K562 (cell line): ENCODE data around the gene NR2F6. TPM values are rescaled to one million over a fixed set of nuclear protein-coding genes. Genes with fewer than 3 reads are reported as not detected.
A peak's percentile ranks its signal among the peaks of the same experiment; 100 is the strongest.

Source experiments
- ATAC-seq: fragments of 200-7000 bp; cut with Tn5 transposase; 3 replicates; pipeline ENCODE4 v1.9.1; 2020; ENCODE audit warnings: moderate library complexity
- BruUV-seq: library from RNA; stranded (reverse); fragments of 400-500 nt; replicated peaks from 2 replicates; lab custom pipeline; 2021; lab: Mats Ljungman, UMichigan
- CTCF ChIA-PET: fragments of 300-600 bp; formaldehyde crosslinking; extraction: SDS; loops from one replicate; lab custom pipeline; 2021; ENCODE audit warnings: low intra/inter-chr PET ratio; lab: Yijun Ruan, JAX
- POLR2A ChIA-PET: fragments of 300-600, 350-650 bp; sonication (Branson Sonifier 250); formaldehyde crosslinking; extraction: SDS; loops from one replicate; lab custom pipeline; 2021; ENCODE audit warnings: antibody characterized with exemption, inconsistent platforms; lab: Yijun Ruan, JAX
- DNase-seq, 4 experiments: peaks; one replicate each; pipeline versions ENCODE4 v3.0.0 to v3.0.0-alpha.2; 2011 to 2018; ENCODE audit warnings: low spot score in 3 of 4, mixed read lengths in 3 of 4; ENCODE audit errors: extremely low read depth in 1 of 4
- FAIRE-seq: peaks from 2 replicates; lab custom pipeline; 2011; peaks lifted over from hg19 to GRCh38; lab: Jason Lieb, UNC
- H2AFZ ChIP-seq: 2 replicates; pipeline ENCODE4 v1.6.0; 2011; ENCODE audit warnings: low read depth, low read length, control low read depth, inconsistent platforms
- H3K27ac ChIP-seq: fragments of 200-600 bp; 3 replicates; pipeline ENCODE4 v1.8.0; 2011; ENCODE audit warnings: low read depth, mild to moderate bottlenecking, control low read depth, inconsistent platforms, low read length, moderate library complexity, mixed read lengths; ENCODE audit errors: extremely low read depth
- H3K27me3 ChIP-seq, 2 experiments: fragments of 300-600 bp in 1 of 2; 2 replicates in 1 of 2; 3 replicates in 1 of 2; pipeline versions ENCODE4 v1.6.0 to v1.8.0; 2011; ENCODE audit warnings: inconsistent platforms in 2 of 2, low read length in 2 of 2, mild to moderate bottlenecking in 1 of 2, mixed read lengths in 1 of 2, moderate library complexity in 1 of 2; ENCODE audit not compliant: control insufficient read depth in 2 of 2, insufficient read depth in 2 of 2
- H3K36me3 ChIP-seq: fragments of 300-600 bp; 3 replicates; pipeline ENCODE4 v1.8.0; 2011; ENCODE audit warnings: mild to moderate bottlenecking, low read length, inconsistent platforms; ENCODE audit not compliant: control insufficient read depth, insufficient read depth
- H3K4me1 ChIP-seq, 2 experiments: fragments of 200-600 bp in 1 of 2; replicated peaks in 1 of 2; 2 replicates in 1 of 2; 3 replicates in 1 of 2; pipeline versions ENCODE4 v1.5.1 to v1.8.0; 2011; ENCODE audit warnings: inconsistent platforms in 2 of 2, low read length in 2 of 2, mild to moderate bottlenecking in 1 of 2, mixed read lengths in 1 of 2, moderate library complexity in 1 of 2; ENCODE audit not compliant: control insufficient read depth in 2 of 2, insufficient read depth in 2 of 2
- H3K4me2 ChIP-seq: 2 replicates; pipeline ENCODE4 v1.6.1; 2011; ENCODE audit warnings: low read length, control low read depth, inconsistent platforms, mixed read lengths; ENCODE audit not compliant: insufficient read depth
- H3K4me3 ChIP-seq: fragments of 200-600 bp; sonication (generic), shearing (Covaris generic); 2 replicates; pipeline ENCODE4 v1.5.1; 2016; ENCODE audit warnings: control low read depth, inconsistent platforms
- H3K79me2 ChIP-seq: fragments of 200-600 bp; 3 replicates; pipeline ENCODE4 v1.8.0; 2011; ENCODE audit warnings: low read length, inconsistent platforms; ENCODE audit not compliant: control insufficient read depth, insufficient read depth
- H3K9ac ChIP-seq, 2 experiments: 2 replicates each; pipeline versions ENCODE4 v1.6.0 to v1.6.1; 2011; ENCODE audit warnings: low read depth in 2 of 2, low read length in 2 of 2, control low read depth in 1 of 2, inconsistent platforms in 1 of 2, mild to moderate bottlenecking in 1 of 2, mixed read lengths in 1 of 2; ENCODE audit not compliant: insufficient read depth in 1 of 2
- H3K9me1 ChIP-seq: one replicate; pipeline ENCODE4 v1.6.0; 2011; ENCODE audit warnings: inconsistent platforms, mild to moderate bottlenecking, low read length, moderate library complexity; ENCODE audit not compliant: control insufficient read depth, insufficient read depth
- H3K9me3 ChIP-seq: replicated peaks from 2 replicates; pipeline ENCODE4 v1.5.1; 2011; ENCODE audit warnings: low read depth, low read length, inconsistent platforms; ENCODE audit not compliant: control insufficient read depth, insufficient read depth
- H4K20me1 ChIP-seq: replicated peaks from 2 replicates; pipeline ENCODE4 v1.6.1; 2011; ENCODE audit warnings: low read length, inconsistent platforms, mixed read lengths; ENCODE audit not compliant: control insufficient read depth, insufficient read depth
- ADNP ChIP-seq: fragments of 200-800 bp; sonication (Bioruptor generic); IDR thresholded peaks from 2 replicates; pipeline ENCODE4 v1.6.1; 2016; ENCODE audit warnings: missing genetic modification characterization, missing compliant biosample characterization
- BRF1 ChIP-seq: IDR thresholded peaks from 3 replicates; pipeline ENCODE4 v1.6.1; 2011; ENCODE audit warnings: borderline replicate concordance, mild to moderate bottlenecking; ENCODE audit not compliant: insufficient read length; ENCODE audit errors: extremely low read depth
- CBFA2T2 ChIP-seq: fragments of 450-650 bp; conservative IDR thresholded peaks from 2 replicates; pipeline ENCODE4 v1.6.1; 2017; ENCODE audit warnings: mild to moderate bottlenecking
- DACH1 ChIP-seq: fragments of 450-650 bp; IDR thresholded peaks from 2 replicates; pipeline ENCODE4 v1.6.1; 2018; ENCODE audit not compliant: partially characterized antibody
- EP300 ChIP-seq: IDR thresholded peaks from 2 replicates; pipeline ENCODE4 v1.6.1; 2012; ENCODE audit warnings: low read length, improper control_type of control experiment
- FOSL1 ChIP-seq: fragments of 200-800 bp; sonication (Bioruptor generic); conservative IDR thresholded peaks from 2 replicates; pipeline ENCODE4 v1.6.1; 2016; ENCODE audit warnings: missing genetic modification characterization, missing compliant biosample characterization
- HDAC1 ChIP-seq, 2 experiments: fragments of 450-650 bp; IDR thresholded peaks; 2 replicates each; pipeline ENCODE4 v1.6.1; 2016 to 2017; ENCODE audit warnings: inconsistent platforms in 1 of 2, mild to moderate bottlenecking in 1 of 2, moderate library complexity in 1 of 2
- HNRNPLL ChIP-seq: fragments of 200-400 bp; formaldehyde crosslinking; IDR thresholded peaks from 2 replicates; pipeline ENCODE4 v1.6.1; 2017; ENCODE audit warnings: low read length, low read depth, mild to moderate bottlenecking; ENCODE audit not compliant: poor library complexity, severe bottlenecking
- JUND ChIP-seq, 2 experiments: IDR thresholded peaks; 2 replicates in 1 of 2; 3 replicates in 1 of 2; pipeline ENCODE4 v1.6.1; 2011; ENCODE audit warnings: borderline replicate concordance in 2 of 2, low read depth in 2 of 2, low read length in 2 of 2, improper control_type of control experiment in 1 of 2, missing biosample characterization in 1 of 2, missing genetic modification characterization in 1 of 2, missing genetic modification reagents in 1 of 2
- KAT7 ChIP-seq: sonication (generic); formaldehyde crosslinking; IDR thresholded peaks from 2 replicates; pipeline ENCODE4 v1.8.0; 2022; ENCODE audit warnings: missing genetic modification reagents, mild to moderate bottlenecking, borderline replicate concordance
- MECOM ChIP-seq: fragments of 250-450 bp; sonication (Bioruptor Pico); IDR thresholded peaks from 2 replicates; pipeline ENCODE4 v1.8.0; 2022; ENCODE audit warnings: inconsistent platforms
- NR3C1 ChIP-seq: sonication (generic); formaldehyde crosslinking; IDR thresholded peaks from 2 replicates; pipeline ENCODE4 v1.8.1; 2022; ENCODE audit warnings: missing genetic modification reagents
- PRMT5 ChIP-seq: sonication (generic); formaldehyde crosslinking; IDR thresholded peaks from 2 replicates; pipeline ENCODE4 v1.5.0; 2020; ENCODE audit warnings: missing genetic modification reagents
- SMARCA4 ChIP-seq: fragments of 450-650 bp; IDR thresholded peaks from 2 replicates; pipeline ENCODE4 v1.6.1; 2016
- ZBTB26 ChIP-seq: fragments of 450-650 bp; formaldehyde crosslinking; IDR thresholded peaks from 2 replicates; pipeline ENCODE4 v1.4.0; 2022; ENCODE audit warnings: missing genetic modification characterization
- ZNF436 ChIP-seq: fragments of 250-450, 450-650 bp; sonication (Bioruptor Pico); formaldehyde crosslinking; IDR thresholded peaks from 2 replicates; pipeline ENCODE4 v1.7.0; 2020; ENCODE audit warnings: mild to moderate bottlenecking
- WGBS: fragments of 100-300 bp; shearing (Covaris generic); methylation state at CpG from one replicate; pipeline ENCODE4 v1.1.6; 2016; ENCODE audit warnings: low coverage, mixed read lengths; ENCODE audit not compliant: insufficient coverage; ENCODE audit errors: missing lambda C conversion rate; 5-methylcytosine and 5-hydroxymethylcytosine counted together
- in situ Hi-C: fragments of 300-500 bp; cut with MboI; formaldehyde crosslinking; loops from 4 replicates; pipeline ENCODE4 v1.15.0; 2018; ENCODE audit warnings: inconsistent platforms, mixed read lengths
- intact Hi-C: fragments of 100-400 bp; cut with micrococcal nuclease; formaldehyde crosslinking; loops from 2 replicates; pipeline ENCODE4 v1.14.2; 2022
- polyA plus RNA-seq, 8 experiments: library from polyadenylated mRNA; depleted of rRNA in 4 of 8; stranded (reverse) in 5 of 8; unstranded in 3 of 8; fragments of >200 nt; fragmentation: Nextera tagmentation in 2 of 8; fragmentation: Illumina TruSeq in 1 of 8; extraction: Ambion mirVana in 2 of 8; extraction: Trizol in 1 of 8; gene quantifications; 2 replicates each; pipeline versions ENCODE4 v1.2.1 to v1.2.3, GENCODE V29; 2011 to 2014; ENCODE audit warnings: inconsistent platforms in 1 of 8, missing spikeins in 1 of 8
- total RNA-seq, 7 experiments: library from RNA; depleted of rRNA in 6 of 7; stranded (reverse); fragments of >200 nt in 6 of 7; fragmentation: Illumina TruSeq in 2 of 7; extraction: Trizol in 2 of 7; gene quantifications; 2 replicates each; pipeline versions ENCODE4 v1.2.1 to v1.2.3, GENCODE V29; 2011 to 2021; ENCODE audit warnings: low replicate concordance in 1 of 7
- TF ChIP-seq, protein P1 (sequence below): fragments of 150-350 bp; conservative IDR thresholded peaks from 2 replicates; pipeline ENCODE4 v1.6.1; 2014; ENCODE audit warnings: low read length

The NR2F6 gene
- total and polyA plus RNA-seq, 9 of the 15 experiments (the other 6 are each of a cell fraction or from before 2014, with no cell fraction given): 0.76 to 97.5 (median 18.8) TPM

GRCh38 chr19:17246681-17247425 is 1.1 kb upstream of the NR2F6 start:
- H2AFZ ChIP-seq: peak overlapping the region; percentile 91
- in situ Hi-C loops: no loop called here
- H3K4me1 ChIP-seq: peaks cover 45 to 82% of the 10 kb centered on the region in 2 experiments
- CTCF ChIA-PET: no interaction called here
- H3K4me3 ChIP-seq: peak overlapping the region; percentile 43
- peak overlapping the region; percentile 81 for H3K4me2 ChIP-seq
- H3K79me2 ChIP-seq: peaks cover 34% of the 10 kb centered on the region
- DNase-seq: peak in 1 of 4 experiments; percentile 47
- peaks cover 6% of the 10 kb centered on the region; the same call in 1 of the 3 replicates for H3K36me3 ChIP-seq
- POLR2A ChIA-PET: interaction anchor here (0.6 kb wide), 1 partner anchor 38 kb away, joined by 4 read pairs; no protein-coding TSS in a partner anchor
- peak overlapping the region; percentile 96 for H3K27ac ChIP-seq
- no peaks in the 10 kb centered on the region for H3K27me3 ChIP-seq
- FAIRE-seq: peak; percentile 82
- H3K9me3 ChIP-seq: no peaks in the 10 kb centered on the region
- ATAC-seq: peak; percentile 10
- BruUV-seq: no TSS peak
- H3K9me1 ChIP-seq: no peaks in the 10 kb centered on the region
- 11% methylated on average over 20 of the region's 21 CpGs for WGBS
- intact Hi-C loops: loop anchor here (5.0 kb wide), 1 partner anchor 40 kb away; no protein-coding TSS in a partner anchor
- H4K20me1 ChIP-seq: peaks cover 15% of the 10 kb centered on the region
- peak overlapping the region; percentile 76 to 87 for H3K9ac ChIP-seq
- TF ChIP-seq CBFA2T2 (0 out of 2 replicates have a peak, but pooled peaks have one; percentile 1), DACH1 (no peak), ZBTB26 (CRISPR knock-in tag) (no peak), HNRNPLL (peak; percentile 20), JUND (IDR thresholded peaks at IDR 0.05; ENCODE audit: borderline replicate concordance, low read depth, low read length) (no peak), JUND (tag; IDR thresholded peaks at IDR 0.05; ENCODE audit: borderline replicate concordance, low read depth, low read length) (no peak), NR3C1 (no peak), KAT7 (no peak), PRMT5 (no peak), ZNF436 (CRISPR knock-in tag) (no peak), FOSL1 (tag) (no peak; the same call in 1 of the 2 replicates), SMARCA4 (no peak), MECOM (no peak), BRF1 (no peak), ADNP (peak; percentile 85), EP300 (no peak), HDAC1 (IDR thresholded peaks at IDR 0.05) (peak in 1 of 2 experiments; percentile 45; a peak in 2 of 4 replicates)
- TF ChIP-seq, protein P1, sequence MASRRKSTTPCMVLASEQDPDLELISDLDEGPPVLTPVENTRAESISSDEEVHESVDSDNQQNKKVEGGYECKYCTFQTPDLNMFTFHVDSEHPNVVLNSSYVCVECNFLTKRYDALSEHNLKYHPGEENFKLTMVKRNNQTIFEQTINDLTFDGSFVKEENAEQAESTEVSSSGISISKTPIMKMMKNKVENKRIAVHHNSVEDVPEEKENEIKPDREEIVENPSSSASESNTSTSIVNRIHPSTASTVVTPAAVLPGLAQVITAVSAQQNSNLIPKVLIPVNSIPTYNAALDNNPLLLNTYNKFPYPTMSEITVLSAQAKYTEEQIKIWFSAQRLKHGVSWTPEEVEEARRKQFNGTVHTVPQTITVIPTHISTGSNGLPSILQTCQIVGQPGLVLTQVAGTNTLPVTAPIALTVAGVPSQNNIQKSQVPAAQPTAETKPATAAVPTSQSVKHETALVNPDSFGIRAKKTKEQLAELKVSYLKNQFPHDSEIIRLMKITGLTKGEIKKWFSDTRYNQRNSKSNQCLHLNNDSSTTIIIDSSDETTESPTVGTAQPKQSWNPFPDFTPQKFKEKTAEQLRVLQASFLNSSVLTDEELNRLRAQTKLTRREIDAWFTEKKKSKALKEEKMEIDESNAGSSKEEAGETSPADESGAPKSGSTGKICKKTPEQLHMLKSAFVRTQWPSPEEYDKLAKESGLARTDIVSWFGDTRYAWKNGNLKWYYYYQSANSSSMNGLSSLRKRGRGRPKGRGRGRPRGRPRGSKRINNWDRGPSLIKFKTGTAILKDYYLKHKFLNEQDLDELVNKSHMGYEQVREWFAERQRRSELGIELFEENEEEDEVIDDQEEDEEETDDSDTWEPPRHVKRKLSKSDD: no peak
